HG03575 (cell line): Measurements from ENCODE around the gene CRLF2.
"Not testable (repeated sequence)": the region's sequence is repeated elsewhere in the genome, so short reads cannot be mapped to it uniquely, and the experiment has no call there.

Source experiments
- ATAC-seq: cut with Tn5 transposase; IDR thresholded peaks from one replicate; pipeline ENCODE4 v1.9.1; 2021; ENCODE audit not compliant: unreplicated experiment, insufficient number of reproducible peaks, low FRiP score; ENCODE audit errors: extremely low read depth

CRLF2 gene

GRCh38 chrX:1212532-1212931, at the start of gene CRLF2:
Gene CRLF2 (minus strand): TSS chrX:1212649. CDS start chrX:1212634, 15 bp downstream.
- no peak for ATAC-seq

DNA sequence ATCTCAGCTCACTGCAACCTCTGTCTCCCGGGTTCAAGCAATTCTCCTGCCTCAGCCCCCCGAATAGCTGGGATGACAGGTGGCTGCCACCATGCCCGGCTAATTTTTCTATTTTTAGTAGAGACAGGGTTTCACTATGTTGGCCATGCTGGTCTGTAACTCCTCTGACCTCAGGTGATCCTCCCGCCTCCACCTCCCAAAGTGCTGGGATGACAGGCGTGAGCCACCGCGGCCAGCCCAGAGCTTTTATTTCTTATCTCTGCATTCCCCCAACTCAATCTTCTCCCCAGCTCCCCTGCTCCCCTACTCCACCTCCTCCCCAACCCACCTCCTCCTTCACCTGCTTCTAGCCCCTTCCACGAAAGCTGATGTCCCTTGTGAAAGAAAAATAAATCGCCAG, 49.3 kb upstream of the CRLF2 start:
- not testable (repeated sequence) for ATAC-seq

- no peak for ATAC-seq
These were observed 48.8 kb upstream of the CRLF2 start for GRCh38 chrX:1261285-1261684.

GRCh38 chrX:1252861-1253260, 40.4 kb upstream of the CRLF2 start:
- no peak for ATAC-seq

GRCh38 chrX:1249101-1249887, 36.8 kb upstream of the CRLF2 start:
- no peak for ATAC-seq

GRCh38 chrX:1248331-1249061, 36.0 kb upstream of the CRLF2 start:
- ATAC-seq = no peak

- ATAC-seq = no peak
These were observed 34.4 kb upstream of the CRLF2 start for GRCh38 chrX:1246816-1247215.

DNA sequence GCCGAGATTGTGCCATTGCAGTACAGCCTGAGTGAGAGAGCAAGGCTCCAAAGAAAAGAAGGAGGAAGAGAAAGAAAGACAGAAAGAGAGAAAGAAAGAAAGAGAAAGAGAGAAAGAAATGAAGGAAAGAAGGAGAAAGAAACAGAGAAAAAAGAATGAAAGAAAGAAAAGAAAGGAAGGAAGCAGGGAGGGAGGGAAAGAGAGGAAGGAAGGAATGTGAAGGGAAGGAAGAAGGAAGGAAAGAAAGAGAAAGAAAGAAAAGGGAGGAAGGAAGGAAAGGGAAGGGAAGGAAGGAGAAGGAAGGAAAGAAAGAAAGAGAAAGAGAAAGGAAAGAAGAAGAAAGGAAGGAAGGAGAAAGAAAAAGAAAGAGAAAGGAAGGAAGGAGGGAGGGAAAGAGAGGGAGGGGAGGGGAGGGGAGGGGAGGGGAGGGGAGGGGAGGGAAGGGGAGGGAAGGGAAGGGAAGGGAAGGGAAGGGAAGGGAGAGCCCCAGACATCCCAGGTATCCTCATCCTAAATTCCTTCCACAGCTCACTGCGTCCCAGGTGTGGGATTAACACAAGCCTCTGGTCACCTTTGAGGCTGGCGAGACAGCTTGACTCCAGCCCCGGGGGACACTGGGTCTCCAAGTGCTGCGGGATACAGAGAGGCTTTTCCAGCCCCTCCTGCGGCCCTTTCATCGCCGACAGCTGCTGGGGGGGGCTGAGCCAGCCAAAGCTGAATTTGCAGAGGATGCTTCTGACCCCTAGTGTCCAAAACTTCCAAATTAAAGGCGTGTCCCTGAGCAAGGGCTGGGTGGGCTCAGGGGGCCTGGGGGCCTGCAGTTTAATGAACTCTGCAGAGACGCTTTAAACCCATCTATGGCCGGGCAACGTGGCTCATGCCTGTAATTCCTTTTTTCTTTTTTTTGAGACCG, 32.0 kb upstream of the CRLF2 start:
- no peak for ATAC-seq

DNA sequence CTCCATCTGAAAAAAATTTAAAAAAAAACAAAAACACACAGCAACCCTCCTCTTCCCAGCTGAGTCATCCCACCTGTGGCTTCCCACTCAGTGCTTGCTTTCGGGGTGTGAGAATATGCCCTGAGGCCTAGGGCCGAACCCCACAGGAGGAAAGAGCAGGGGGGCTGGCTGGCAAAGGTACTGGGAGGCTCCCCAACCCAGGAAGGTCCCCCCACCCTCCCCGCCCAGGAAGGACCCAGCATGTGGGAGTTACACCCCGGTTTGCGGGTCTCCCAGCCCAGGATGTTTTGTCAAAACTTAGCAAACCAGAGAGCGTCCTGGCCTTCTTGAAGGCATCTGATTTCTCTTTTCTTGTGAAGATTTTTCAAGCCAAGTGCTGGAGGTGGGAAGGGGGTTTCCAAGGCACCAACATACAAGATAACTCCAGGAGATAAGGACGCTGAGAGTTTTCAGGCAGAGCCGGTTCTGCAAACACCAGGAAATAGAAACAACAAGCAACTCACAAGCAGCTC, 30.5 kb upstream of the CRLF2 start:
- no peak for ATAC-seq

DNA sequence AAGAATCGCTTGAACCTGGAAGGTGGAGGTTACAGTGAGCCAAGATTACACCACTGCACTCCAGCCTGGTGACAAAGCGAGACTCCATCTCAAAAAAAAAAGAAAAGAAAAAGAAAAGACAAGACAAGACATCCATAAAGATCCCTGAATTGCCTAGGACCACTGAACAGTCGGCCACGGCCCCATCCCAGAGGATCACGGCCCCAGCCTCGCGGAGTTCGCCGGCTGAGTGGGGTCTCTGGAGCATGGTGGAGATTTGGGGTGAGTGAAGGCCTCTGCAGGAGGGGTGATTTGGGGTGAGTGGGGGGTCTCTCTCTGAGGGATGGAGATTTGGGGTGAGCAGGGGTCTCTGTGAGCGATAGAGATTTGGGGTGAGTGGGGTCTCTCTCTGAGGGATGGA, 28.1 kb upstream of the CRLF2 start:
- not testable (repeated sequence) for ATAC-seq

GRCh38 chrX:1239681-1240142, 27.3 kb upstream of the CRLF2 start:
- no peak for ATAC-seq

- ATAC-seq = no peak
These were observed 19.5 kb upstream of the CRLF2 start for GRCh38 chrX:1231850-1232465.

DNA sequence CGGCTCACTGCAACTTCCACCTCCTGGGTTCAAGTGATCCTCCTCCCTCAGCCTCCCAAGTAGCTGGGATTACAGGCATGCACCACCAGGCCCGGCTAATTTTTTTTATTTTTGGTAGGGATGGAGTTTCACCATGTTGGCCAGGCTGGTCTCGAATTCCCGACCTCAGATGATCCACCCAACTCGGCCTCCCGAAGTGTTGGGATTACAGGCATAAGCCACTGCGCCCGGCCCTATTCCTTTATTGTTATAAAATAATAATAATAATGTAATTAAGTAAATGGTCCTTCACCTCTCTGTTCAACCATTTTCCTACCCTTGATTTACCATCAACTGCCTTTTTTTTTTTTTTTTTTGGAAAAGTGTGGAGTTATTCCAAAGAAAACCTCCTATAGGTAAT, 15.7 kb upstream of the CRLF2 start:
- not testable (repeated sequence) for ATAC-seq

DNA sequence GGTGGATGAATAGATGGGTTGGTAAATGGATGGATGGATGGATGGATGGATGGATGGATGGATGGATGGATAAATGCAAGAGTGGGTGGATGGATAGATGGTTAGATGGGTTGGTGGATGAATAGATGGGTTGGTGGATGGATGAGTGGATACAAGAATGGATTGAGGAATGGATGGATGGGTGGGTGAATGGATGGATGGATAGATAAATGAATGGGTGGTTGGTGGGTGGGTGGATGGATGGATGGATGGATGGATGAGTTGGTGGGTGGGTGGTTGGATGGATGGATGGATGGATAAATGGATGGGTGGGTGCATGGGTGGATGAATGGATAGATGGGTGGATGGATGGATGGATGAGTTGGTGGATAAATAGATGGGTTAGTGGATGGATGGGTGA, 13.8 kb upstream of the CRLF2 start:
- no peak for ATAC-seq

DNA sequence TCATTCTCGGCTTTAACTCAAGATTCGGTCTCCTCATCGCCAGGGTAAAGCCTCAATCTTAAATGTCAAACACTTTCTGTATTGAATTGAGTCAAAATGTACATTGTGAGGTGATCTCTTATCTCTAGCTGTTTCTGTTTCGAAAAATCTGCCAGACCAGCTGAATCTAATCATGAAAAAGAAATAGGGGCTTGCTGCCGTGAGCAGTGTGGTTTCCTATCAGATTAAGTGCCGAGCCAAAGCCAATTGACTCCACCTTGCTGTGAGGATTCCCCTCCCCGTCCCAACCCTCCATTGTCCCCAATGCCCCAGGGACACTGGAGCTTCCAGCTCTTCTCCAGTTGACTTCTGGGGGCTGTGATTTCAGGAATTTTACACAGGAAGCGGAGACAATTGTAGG, 12.5 kb upstream of the CRLF2 start:
- ATAC-seq = no peak

- ATAC-seq = no peak
These were observed 10.8 kb upstream of the CRLF2 start for GRCh38 chrX:1223242-1223600.

DNA sequence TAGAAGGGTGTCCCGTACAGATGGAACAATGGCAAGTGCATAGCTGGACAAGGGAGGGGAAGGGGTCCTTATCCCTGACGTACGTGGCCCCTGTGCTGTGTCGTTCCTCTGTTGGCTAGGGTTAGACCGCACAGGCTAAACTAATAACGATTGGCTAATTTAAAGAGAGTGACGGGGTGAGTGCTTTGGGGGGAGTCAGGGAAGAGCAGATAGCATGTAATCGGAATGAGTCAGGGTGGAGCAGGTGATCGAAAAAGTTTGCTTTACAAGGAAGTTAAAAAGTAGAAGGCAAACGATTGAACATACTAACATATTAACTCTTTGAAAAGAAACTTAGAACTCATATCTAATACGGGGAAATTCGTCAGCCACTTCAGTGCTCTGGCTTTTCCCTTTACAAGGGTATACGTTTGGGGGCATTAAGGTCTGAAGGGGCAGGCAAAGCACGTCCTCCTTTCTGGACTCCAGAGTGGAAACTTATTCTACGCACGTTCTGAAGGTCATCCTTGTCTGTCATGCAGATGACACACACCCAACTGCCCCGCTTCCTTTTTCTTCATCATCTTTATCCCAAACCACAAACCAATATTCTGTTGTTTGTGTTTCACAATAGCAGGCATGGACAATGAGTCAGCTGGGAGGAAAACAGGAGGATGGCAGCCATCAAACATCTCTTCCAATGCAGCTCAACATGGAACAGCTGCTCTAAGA, 10.2 kb upstream of the CRLF2 start:
- no peak for ATAC-seq

DNA sequence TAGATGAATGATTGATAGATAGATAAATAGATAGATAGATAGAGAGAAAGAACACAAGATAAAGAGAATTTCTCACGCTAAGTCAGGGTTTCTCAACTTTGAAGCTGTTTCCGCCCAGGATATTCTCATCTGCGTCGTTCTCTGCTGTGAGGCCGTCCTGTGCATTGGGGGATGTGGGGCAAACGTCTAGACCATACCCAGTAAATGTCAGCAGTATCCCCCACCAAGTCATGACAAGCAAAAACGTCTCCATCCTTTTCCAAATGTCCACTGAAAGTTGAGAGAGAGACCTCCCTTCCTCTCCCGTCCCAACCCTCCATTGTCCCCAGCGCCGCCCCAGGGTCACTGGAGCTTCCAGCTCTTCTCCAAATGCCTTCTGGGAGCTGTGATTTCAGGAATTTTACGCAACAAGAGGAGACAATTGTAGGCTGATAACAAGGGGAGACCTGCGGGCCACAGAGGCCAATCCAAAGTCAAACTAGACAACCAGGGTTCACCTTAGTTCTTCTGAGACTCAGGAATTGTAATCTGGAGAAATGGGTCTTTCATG, 8.9 kb upstream of the CRLF2 start:
- no peak for ATAC-seq
